ENCODE measurements around the gene ZNF384. TPM values are rescaled to one million over a fixed set of nuclear protein-coding genes. Genes with fewer than 3 reads are reported as not detected.
A peak's percentile ranks its signal among the peaks of the same experiment; 100 is the strongest.

The ZNF384 gene
- total RNA-seq, 1 experiment from 2014 or later = 63.8 TPM

DNA sequence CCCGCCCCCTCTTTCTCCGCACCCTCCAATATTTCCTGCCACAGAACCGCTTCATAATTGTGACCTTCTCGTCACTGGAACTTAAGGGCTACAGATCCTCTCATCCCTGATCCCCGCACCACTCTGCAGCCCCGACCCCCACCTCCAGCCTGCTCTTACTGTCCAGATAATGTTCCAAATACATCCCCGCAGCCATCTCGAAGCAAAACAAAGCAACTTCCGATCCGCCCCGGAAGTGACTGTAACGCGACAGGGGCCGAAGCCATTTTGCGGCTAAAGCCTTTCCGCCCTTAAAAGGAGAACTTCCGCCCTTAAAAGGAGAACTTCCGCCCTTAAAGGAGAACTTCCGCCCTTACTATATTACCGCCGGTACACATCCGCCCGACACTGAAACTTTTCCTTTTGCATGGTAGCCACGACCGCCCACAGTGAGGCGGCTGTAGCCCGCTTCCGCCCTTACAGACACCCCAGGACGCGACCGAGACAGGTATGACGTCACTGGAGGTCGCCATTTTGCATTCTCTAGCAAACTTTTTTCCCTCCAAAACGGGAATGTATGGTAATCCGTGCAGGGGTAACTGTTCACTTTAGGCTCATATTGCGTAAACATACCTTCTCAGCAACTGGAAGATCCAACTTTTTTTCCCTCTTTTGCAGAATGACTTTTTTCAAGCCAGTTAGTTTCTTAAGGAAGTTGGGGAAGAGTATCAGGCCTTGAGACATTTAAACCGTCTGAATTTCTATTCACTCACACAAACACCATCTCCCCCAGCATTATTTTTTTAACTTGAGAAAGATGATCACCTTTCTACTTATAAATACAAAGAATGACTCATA lies 26.1 kb downstream of the ZNF384 start, which contains the start of gene ING4:
TSS of gene ING4 (minus strand) at position 214 of the 837 bp plus-strand sequence. CDS start at position 196, 18 bp downstream.
- H3K4me3 Mint-ChIP-seq = peak within 1 kb of the TSS; percentile 98
- H3K4me1 Mint-ChIP-seq = peaks cover 6% of the 10 kb centered on the region
- ATAC-seq = peak; percentile 96
- POLR2A ChIA-PET = interaction anchor here (0.6 kb wide), 1 partner anchor 189 kb away, joined by 3 read pairs; the partner anchor contains the start of gene USP5
- no peaks in the 10 kb centered on the region for H3K9me3 Mint-ChIP-seq
- H3K27me3 Mint-ChIP-seq (ENCODE audit: low read depth) = no peaks in the 10 kb centered on the region; the same call in 1 of the 2 replicates
- CTCF ChIA-PET = interaction anchor here (0.6 to 1.8 kb wide), 4 partner anchors 26 to 1626 kb away, joined by 3 to 9 read pairs (median 3); partner anchors contain the start of genes CDCA3 and ZNF384
- peaks cover 15% of the 10 kb centered on the region for H3K36me3 Mint-ChIP-seq
- peak within 1 kb of the TSS; percentile 98 for H3K27ac Mint-ChIP-seq
- peak; percentile 94 for DNase-seq (ENCODE audit: low spot score)
- TF ChIP-seq ZNF396 (CRISPR knock-in tag; IDR thresholded peaks at IDR 0.05; ENCODE audit: borderline replicate concordance) = no peak
- TF ChIP-seq TEAD1 (CRISPR knock-in tag; IDR thresholded peaks at IDR 0.05) = peak; percentile 53; the same call in 1 of the 2 replicates
- TF ChIP-seq, protein P1, sequence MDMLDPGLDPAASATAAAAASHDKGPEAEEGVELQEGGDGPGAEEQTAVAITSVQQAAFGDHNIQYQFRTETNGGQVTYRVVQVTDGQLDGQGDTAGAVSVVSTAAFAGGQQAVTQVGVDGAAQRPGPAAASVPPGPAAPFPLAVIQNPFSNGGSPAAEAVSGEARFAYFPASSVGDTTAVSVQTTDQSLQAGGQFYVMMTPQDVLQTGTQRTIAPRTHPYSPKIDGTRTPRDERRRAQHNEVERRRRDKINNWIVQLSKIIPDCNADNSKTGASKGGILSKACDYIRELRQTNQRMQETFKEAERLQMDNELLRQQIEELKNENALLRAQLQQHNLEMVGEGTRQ (CRISPR knock-in tag; IDR thresholded peaks at IDR 0.05) = no peak; the same call in 1 of the 2 replicates
- TF ChIP-seq, protein P2, sequence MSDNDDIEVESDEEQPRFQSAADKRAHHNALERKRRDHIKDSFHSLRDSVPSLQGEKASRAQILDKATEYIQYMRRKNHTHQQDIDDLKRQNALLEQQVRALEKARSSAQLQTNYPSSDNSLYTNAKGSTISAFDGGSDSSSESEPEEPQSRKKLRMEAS (CRISPR knock-in tag; IDR thresholded peaks at IDR 0.05) = peak; percentile 76
- peak; percentile 87 for TF ChIP-seq GABPB1 (CRISPR knock-in tag; IDR thresholded peaks at IDR 0.05)
- peak; percentile 99 for TF ChIP-seq FOXK1 (CRISPR knock-in tag; IDR thresholded peaks at IDR 0.05)
- TF ChIP-seq, protein P3, sequence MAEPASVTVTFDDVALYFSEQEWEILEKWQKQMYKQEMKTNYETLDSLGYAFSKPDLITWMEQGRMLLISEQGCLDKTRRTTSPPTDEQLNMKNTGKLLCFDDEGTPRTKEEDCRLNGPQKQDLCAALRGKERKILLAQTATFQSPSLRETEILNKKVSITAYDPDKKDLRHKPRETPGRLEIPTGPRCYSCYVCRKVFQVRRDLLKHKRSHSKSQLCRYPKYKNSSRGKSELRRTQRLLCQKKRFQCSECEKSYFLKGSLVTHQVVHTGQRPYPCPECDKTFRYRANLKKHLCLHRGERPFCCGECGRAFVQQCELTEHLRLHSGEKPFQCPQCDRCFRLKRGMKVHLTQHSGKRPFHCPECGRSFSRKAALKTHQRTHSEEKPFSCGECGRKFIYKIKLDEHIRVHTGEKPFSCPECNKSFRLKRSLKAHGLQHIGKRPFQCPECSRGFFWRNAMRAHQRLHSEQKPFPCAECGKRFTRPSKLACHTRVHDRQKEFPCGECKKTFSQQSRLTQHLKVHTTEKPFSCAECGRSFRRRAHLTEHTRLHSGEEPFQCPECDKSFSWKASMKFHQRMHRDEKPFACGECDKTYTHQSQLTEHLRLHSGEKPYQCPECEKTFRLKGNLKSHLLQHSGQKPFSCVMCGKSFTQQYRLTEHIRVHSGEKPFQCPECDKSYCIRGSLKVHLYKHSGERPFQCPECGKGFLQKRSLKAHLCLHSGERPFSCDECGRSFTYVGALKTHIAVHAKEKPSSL (CRISPR knock-in tag; conservative IDR thresholded peaks at IDR 0.05) = no peak
- TF ChIP-seq ZNF219 (CRISPR knock-in tag; IDR thresholded peaks at IDR 0.05; ENCODE audit: borderline replicate concordance) = no peak
- peak; percentile 79 for TF ChIP-seq ETV6 (CRISPR knock-in tag; IDR thresholded peaks at IDR 0.05)
- no peak for TF ChIP-seq NR3C1 (CRISPR knock-in tag; conservative IDR thresholded peaks at IDR 0.05; ENCODE audit: low read depth)
- peak; percentile 43; the same call in 1 of the 2 replicates for TF ChIP-seq MYBL2 (CRISPR knock-in tag; IDR thresholded peaks at IDR 0.05)
- TF ChIP-seq, protein P4, sequence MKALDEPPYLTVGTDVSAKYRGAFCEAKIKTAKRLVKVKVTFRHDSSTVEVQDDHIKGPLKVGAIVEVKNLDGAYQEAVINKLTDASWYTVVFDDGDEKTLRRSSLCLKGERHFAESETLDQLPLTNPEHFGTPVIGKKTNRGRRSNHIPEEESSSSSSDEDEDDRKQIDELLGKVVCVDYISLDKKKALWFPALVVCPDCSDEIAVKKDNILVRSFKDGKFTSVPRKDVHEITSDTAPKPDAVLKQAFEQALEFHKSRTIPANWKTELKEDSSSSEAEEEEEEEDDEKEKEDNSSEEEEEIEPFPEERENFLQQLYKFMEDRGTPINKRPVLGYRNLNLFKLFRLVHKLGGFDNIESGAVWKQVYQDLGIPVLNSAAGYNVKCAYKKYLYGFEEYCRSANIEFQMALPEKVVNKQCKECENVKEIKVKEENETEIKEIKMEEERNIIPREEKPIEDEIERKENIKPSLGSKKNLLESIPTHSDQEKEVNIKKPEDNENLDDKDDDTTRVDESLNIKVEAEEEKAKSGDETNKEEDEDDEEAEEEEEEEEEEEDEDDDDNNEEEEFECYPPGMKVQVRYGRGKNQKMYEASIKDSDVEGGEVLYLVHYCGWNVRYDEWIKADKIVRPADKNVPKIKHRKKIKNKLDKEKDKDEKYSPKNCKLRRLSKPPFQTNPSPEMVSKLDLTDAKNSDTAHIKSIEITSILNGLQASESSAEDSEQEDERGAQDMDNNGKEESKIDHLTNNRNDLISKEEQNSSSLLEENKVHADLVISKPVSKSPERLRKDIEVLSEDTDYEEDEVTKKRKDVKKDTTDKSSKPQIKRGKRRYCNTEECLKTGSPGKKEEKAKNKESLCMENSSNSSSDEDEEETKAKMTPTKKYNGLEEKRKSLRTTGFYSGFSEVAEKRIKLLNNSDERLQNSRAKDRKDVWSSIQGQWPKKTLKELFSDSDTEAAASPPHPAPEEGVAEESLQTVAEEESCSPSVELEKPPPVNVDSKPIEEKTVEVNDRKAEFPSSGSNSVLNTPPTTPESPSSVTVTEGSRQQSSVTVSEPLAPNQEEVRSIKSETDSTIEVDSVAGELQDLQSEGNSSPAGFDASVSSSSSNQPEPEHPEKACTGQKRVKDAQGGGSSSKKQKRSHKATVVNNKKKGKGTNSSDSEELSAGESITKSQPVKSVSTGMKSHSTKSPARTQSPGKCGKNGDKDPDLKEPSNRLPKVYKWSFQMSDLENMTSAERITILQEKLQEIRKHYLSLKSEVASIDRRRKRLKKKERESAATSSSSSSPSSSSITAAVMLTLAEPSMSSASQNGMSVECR (CRISPR knock-in tag; IDR thresholded peaks at IDR 0.05; ENCODE audit: borderline replicate concordance) = peak; percentile 78; the same call in 1 of the 2 replicates
- TF ChIP-seq SP1 (CRISPR knock-in tag; conservative IDR thresholded peaks at IDR 0.05) = peak; percentile 98
- TF ChIP-seq, protein P5, sequence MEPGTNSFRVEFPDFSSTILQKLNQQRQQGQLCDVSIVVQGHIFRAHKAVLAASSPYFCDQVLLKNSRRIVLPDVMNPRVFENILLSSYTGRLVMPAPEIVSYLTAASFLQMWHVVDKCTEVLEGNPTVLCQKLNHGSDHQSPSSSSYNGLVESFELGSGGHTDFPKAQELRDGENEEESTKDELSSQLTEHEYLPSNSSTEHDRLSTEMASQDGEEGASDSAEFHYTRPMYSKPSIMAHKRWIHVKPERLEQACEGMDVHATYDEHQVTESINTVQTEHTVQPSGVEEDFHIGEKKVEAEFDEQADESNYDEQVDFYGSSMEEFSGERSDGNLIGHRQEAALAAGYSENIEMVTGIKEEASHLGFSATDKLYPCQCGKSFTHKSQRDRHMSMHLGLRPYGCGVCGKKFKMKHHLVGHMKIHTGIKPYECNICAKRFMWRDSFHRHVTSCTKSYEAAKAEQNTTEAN (CRISPR knock-in tag; IDR thresholded peaks at IDR 0.05) = no peak
- TF ChIP-seq GRHL2 (CRISPR knock-in tag; IDR thresholded peaks at IDR 0.05; ENCODE audit: insufficient replicate concordance, severe bottlenecking) = no peak
- TF ChIP-seq, protein P6, sequence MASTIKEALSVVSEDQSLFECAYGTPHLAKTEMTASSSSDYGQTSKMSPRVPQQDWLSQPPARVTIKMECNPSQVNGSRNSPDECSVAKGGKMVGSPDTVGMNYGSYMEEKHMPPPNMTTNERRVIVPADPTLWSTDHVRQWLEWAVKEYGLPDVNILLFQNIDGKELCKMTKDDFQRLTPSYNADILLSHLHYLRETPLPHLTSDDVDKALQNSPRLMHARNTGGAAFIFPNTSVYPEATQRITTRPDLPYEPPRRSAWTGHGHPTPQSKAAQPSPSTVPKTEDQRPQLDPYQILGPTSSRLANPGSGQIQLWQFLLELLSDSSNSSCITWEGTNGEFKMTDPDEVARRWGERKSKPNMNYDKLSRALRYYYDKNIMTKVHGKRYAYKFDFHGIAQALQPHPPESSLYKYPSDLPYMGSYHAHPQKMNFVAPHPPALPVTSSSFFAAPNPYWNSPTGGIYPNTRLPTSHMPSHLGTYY (CRISPR knock-in tag; IDR thresholded peaks at IDR 0.05) = 0 out of 2 replicates have a peak, but pooled peaks have one; percentile 53
- TF ChIP-seq, protein P7, sequence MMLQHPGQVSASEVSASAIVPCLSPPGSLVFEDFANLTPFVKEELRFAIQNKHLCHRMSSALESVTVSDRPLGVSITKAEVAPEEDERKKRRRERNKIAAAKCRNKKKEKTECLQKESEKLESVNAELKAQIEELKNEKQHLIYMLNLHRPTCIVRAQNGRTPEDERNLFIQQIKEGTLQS (CRISPR knock-in tag; conservative IDR thresholded peaks at IDR 0.05) = 0 out of 2 replicates have a peak, but pooled peaks have one; percentile 37
- TF ChIP-seq, protein P8, sequence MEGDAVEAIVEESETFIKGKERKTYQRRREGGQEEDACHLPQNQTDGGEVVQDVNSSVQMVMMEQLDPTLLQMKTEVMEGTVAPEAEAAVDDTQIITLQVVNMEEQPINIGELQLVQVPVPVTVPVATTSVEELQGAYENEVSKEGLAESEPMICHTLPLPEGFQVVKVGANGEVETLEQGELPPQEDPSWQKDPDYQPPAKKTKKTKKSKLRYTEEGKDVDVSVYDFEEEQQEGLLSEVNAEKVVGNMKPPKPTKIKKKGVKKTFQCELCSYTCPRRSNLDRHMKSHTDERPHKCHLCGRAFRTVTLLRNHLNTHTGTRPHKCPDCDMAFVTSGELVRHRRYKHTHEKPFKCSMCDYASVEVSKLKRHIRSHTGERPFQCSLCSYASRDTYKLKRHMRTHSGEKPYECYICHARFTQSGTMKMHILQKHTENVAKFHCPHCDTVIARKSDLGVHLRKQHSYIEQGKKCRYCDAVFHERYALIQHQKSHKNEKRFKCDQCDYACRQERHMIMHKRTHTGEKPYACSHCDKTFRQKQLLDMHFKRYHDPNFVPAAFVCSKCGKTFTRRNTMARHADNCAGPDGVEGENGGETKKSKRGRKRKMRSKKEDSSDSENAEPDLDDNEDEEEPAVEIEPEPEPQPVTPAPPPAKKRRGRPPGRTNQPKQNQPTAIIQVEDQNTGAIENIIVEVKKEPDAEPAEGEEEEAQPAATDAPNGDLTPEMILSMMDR (IDR thresholded peaks at IDR 0.05) = no peak
- TF ChIP-seq TCF7 (CRISPR knock-in tag; IDR thresholded peaks at IDR 0.05; ENCODE audit: low read depth) = no peak
- TF ChIP-seq, protein P9, sequence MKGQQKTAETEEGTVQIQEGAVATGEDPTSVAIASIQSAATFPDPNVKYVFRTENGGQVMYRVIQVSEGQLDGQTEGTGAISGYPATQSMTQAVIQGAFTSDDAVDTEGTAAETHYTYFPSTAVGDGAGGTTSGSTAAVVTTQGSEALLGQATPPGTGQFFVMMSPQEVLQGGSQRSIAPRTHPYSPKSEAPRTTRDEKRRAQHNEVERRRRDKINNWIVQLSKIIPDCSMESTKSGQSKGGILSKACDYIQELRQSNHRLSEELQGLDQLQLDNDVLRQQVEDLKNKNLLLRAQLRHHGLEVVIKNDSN (CRISPR knock-in tag; IDR thresholded peaks at IDR 0.05) = no peak
- peak; percentile 97 for TF ChIP-seq CREM (CRISPR knock-in tag; IDR thresholded peaks at IDR 0.05)
